ENCODE data around the gene USP46.

GRCh38 chr4:52633846-52634245 lies 25.3 kb downstream of the USP46 start:
- TF ChIP-seq CTCF (conservative IDR thresholded peaks at IDR 0.05; ENCODE audit: low read depth, low read length): no peak
- no peak for TF ChIP-seq RCOR1 (IDR thresholded peaks at IDR 0.05; ENCODE audit: insufficient replicate concordance, low read length)
- TF ChIP-seq RAD21 (IDR thresholded peaks at IDR 0.05; ENCODE audit: low read length): no peak
- TF ChIP-seq SMC3 (IDR thresholded peaks at IDR 0.05; ENCODE audit: low read depth, low read length): no peak
- no peak for TF ChIP-seq POLR2A (IDR thresholded peaks at IDR 0.05; ENCODE audit: low read depth, low read length)
- TF ChIP-seq ELK1 (IDR thresholded peaks at IDR 0.05; ENCODE audit: borderline replicate concordance, low read depth, low read length): no peak
- no peak for TF ChIP-seq BHLHE40 (IDR thresholded peaks at IDR 0.05; ENCODE audit: low read depth, low read length)
- no peak for TF ChIP-seq CEBPB (IDR thresholded peaks at IDR 0.05; ENCODE audit: low read depth, low read length)
- no peak for TF ChIP-seq NFE2L2 (IDR thresholded peaks at IDR 0.05; ENCODE audit: low read depth, low read length)
- TF ChIP-seq FOS (IDR thresholded peaks at IDR 0.05; ENCODE audit: low read depth, low read length): no peak
- TF ChIP-seq RFX5 (IDR thresholded peaks at IDR 0.05; ENCODE audit: low read depth, low read length): no peak
- TF ChIP-seq MAFK (IDR thresholded peaks at IDR 0.05; ENCODE audit: low read depth, low read length): no peak
